Measurements from ENCODE around the gene SDK1.

The SDK1 gene

GRCh38 chr7:4040109-4040928 lies 739.3 kb downstream of the SDK1 start:
- no peak for TF ChIP-seq CTCF (IDR thresholded peaks at IDR 0.05)
- Histone ChIP-seq H3K4me3 (no peak overlapping the region), H3K27ac (no peak overlapping the region)
- no peak for DNase-seq (ENCODE audit: low spot score)

GRCh38 chr7:4042402-4043045 lies 741.5 kb downstream of the SDK1 start:
- no peak overlapping the region for H3K27ac ChIP-seq
- no peak for DNase-seq (ENCODE audit: low spot score)
- H3K4me3 ChIP-seq = no peak overlapping the region
- no peak for TF ChIP-seq CTCF (IDR thresholded peaks at IDR 0.05)

GRCh38 chr7:4043988-4044387 lies 742.9 kb downstream of the SDK1 start:
- no peak overlapping the region for H3K27ac ChIP-seq
- no peak for TF ChIP-seq CTCF (IDR thresholded peaks at IDR 0.05)
- no peak overlapping the region for H3K4me3 ChIP-seq
- DNase-seq (ENCODE audit: low spot score) = peak; percentile 52

- TF ChIP-seq CTCF (IDR thresholded peaks at IDR 0.05) = no peak
- Histone ChIP-seq H3K27ac (no peak overlapping the region), H3K4me3 (no peak overlapping the region)
- DNase-seq (ENCODE audit: low spot score) = no peak
Observed at GRCh38 chr7:4045450-4045849, 744.4 kb downstream of the SDK1 start.

GRCh38 chr7:4045975-4046374 lies 744.9 kb downstream of the SDK1 start:
- H3K27ac ChIP-seq = no peak overlapping the region
- TF ChIP-seq CTCF (IDR thresholded peaks at IDR 0.05) = no peak
- no peak for DNase-seq (ENCODE audit: low spot score)
- H3K4me3 ChIP-seq = no peak overlapping the region

- no peak for DNase-seq (ENCODE audit: low spot score)
- Histone ChIP-seq H3K27ac (no peak overlapping the region), H3K4me3 (no peak overlapping the region)
- no peak for TF ChIP-seq CTCF (IDR thresholded peaks at IDR 0.05)
Observed at GRCh38 chr7:4048336-4048735, 747.3 kb downstream of the SDK1 start.

- TF ChIP-seq CTCF (IDR thresholded peaks at IDR 0.05) = no peak
- H3K4me3 ChIP-seq = no peak overlapping the region
- no peak overlapping the region for H3K27ac ChIP-seq
- DNase-seq (ENCODE audit: low spot score) = no peak
Observed at GRCh38 chr7:4049202-4049601, 748.1 kb downstream of the SDK1 start.
